Panc1 (cell line): ENCODE results near the gene DZANK1. TPM values are rescaled to one million over a fixed set of nuclear protein-coding genes. Genes with fewer than 3 reads are reported as not detected.

Experiments used
- ATAC-seq: fragments of 200-7000 bp; cut with Tn5 transposase; 2 replicates; pipeline ENCODE4 v1.9.1; 2020; ENCODE audit warnings: mild to moderate bottlenecking, moderate library complexity
- BruUV-seq: library from RNA; stranded (reverse); fragments of 400-500 nt; replicated peaks from 2 replicates; lab custom pipeline; 2021; lab: Mats Ljungman, UMichigan
- CTCF ChIA-PET: fragments of 300-600 bp; sonication (Branson Sonifier 250); formaldehyde crosslinking; loops from one replicate; lab custom pipeline; 2022; ENCODE audit warnings: antibody characterized with exemption; lab: Charles Lee
- POLR2A ChIA-PET: fragments of 300-600 bp; sonication (Branson Sonifier 250); formaldehyde crosslinking; loops from one replicate; lab custom pipeline; 2022; ENCODE audit warnings: antibody characterized with exemption; lab: Charles Lee
- DNase-seq: peaks from one replicate; pipeline ENCODE4 v3.0.0-alpha.2; 2010; ENCODE audit warnings: low read depth, low spot score
- H3K27ac ChIP-seq: 2 replicates; pipeline ENCODE4 v1.5.1; 2011; ENCODE audit warnings: mild to moderate bottlenecking, low read length, inconsistent platforms
- H3K27me3 ChIP-seq: fragments of 200-500 bp; sonication (Bioruptor generic); 2 replicates; pipeline ENCODE4 v1.6.0; 2014; ENCODE audit warnings: low read length, inconsistent platforms; ENCODE audit not compliant: control insufficient read depth, insufficient read depth
- H3K36me3 ChIP-seq: fragments of 200-500 bp; sonication (Bioruptor generic); 2 replicates; pipeline ENCODE4 v1.5.1; 2014; ENCODE audit warnings: inconsistent platforms, mild to moderate bottlenecking, low read length, moderate library complexity; ENCODE audit not compliant: control insufficient read depth, insufficient read depth
- H3K4me1 ChIP-seq: 2 replicates; pipeline ENCODE4 v1.5.1; 2011; ENCODE audit warnings: inconsistent platforms, mild to moderate bottlenecking, low read length, moderate library complexity; ENCODE audit not compliant: control insufficient read depth, insufficient read depth
- H3K4me3 ChIP-seq, 2 experiments: 2 replicates each; pipeline ENCODE4 v1.5.1; 2011 to 2012; ENCODE audit warnings: low read depth in 2 of 2, low read length in 2 of 2, mild to moderate bottlenecking in 2 of 2, inconsistent platforms in 1 of 2, moderate library complexity in 1 of 2
- H3K9me3 ChIP-seq: fragments of 200-500 bp; sonication (Bioruptor generic); 2 replicates; pipeline ENCODE4 v1.5.1; 2014; ENCODE audit warnings: low read depth, mild to moderate bottlenecking, inconsistent platforms, low read length, moderate library complexity; ENCODE audit not compliant: control insufficient read depth, insufficient read depth
- CTCF ChIP-seq: fragments of 450-650 bp; IDR thresholded peaks from 2 replicates; pipeline ENCODE4 v1.5.1; 2017; ENCODE audit warnings: mild to moderate bottlenecking
- POLR2AphosphoS5 ChIP-seq: IDR thresholded peaks from 2 replicates; pipeline ENCODE4 v1.6.1; 2012; ENCODE audit warnings: mild to moderate bottlenecking, low read depth, low read length, moderate library complexity
- REST ChIP-seq, 2 experiments: IDR thresholded peaks; 2 replicates each; pipeline ENCODE4 v1.6.1; 2011 to 2012; ENCODE audit warnings: low read depth in 2 of 2, control low read depth in 1 of 2, low read length in 1 of 2, mild to moderate bottlenecking in 1 of 2, moderate library complexity in 1 of 2; ENCODE audit not compliant: insufficient read depth in 1 of 2
- SIN3A ChIP-seq: IDR thresholded peaks from 2 replicates; pipeline ENCODE4 v1.6.1; 2012; ENCODE audit warnings: low read depth, mild to moderate bottlenecking, low read length, moderate library complexity, borderline replicate concordance; ENCODE audit not compliant: insufficient read depth
- TCF7L2 ChIP-seq: IDR thresholded peaks from 2 replicates; pipeline ENCODE4 v1.6.1; 2011; ENCODE audit warnings: mild to moderate bottlenecking, low read depth, low read length, inconsistent platforms
- in situ Hi-C: cut with HindIII; loops from 2 replicates; pipeline ENCODE4 v1.10.0; 2016; ENCODE audit warnings: low sequenced_read_pairs, low pct_unique_long_range_greater_than_20kb
- intact Hi-C: fragments of 100-400 bp; cut with micrococcal nuclease; formaldehyde crosslinking; loops from one replicate; pipeline ENCODE4 v1.10.0; 2022; ENCODE audit not compliant: unreplicated experiment
- total RNA-seq: library from RNA; stranded (reverse); gene quantifications from one replicate; pipeline ENCODE4 v1.2.1, GENCODE V29; 2021; ENCODE audit not compliant: unreplicated experiment

DZANK1 gene
- total RNA-seq, 1 experiment from 2014 or later, result 3.0 TPM

- TF ChIP-seq CTCF (no peak), POLR2AphosphoS5 (no peak), TCF7L2 (no peak), SIN3A (no peak), REST (IDR thresholded peaks at IDR 0.05; ENCODE audit: insufficient read depth in 1 of 2, low read depth in 2 of 2, low read length in 1 of 2) (no peak)
- CTCF ChIA-PET, result no interaction called here
- intact Hi-C loops, result no loop called here
Measured at GRCh38 chr20:18364768-18365167, 102.1 kb downstream of the DZANK1 start.

GRCh38 chr20:18363708-18364107 lies 103.1 kb downstream of the DZANK1 start:
- Histone ChIP-seq H3K27ac (no peak overlapping the region), H3K4me3 (no peak overlapping the region), H3K4me1 (no peaks in the 10 kb centered on the region), H3K27me3 (no peaks in the 10 kb centered on the region), H3K9me3 (no peaks in the 10 kb centered on the region), H3K36me3 (no peaks in the 10 kb centered on the region)
- ATAC-seq (no peak), DNase-seq (no peak)
- in situ Hi-C loops, result no loop called here
- BruUV-seq, result no TSS peak
- no peak for TF ChIP-seq SIN3A
- TF ChIP-seq TCF7L2, result no peak
- TF ChIP-seq CTCF, result no peak
- no peak for TF ChIP-seq POLR2AphosphoS5
- no peak for TF ChIP-seq REST (IDR thresholded peaks at IDR 0.05; ENCODE audit: insufficient read depth in 1 of 2, low read depth in 2 of 2, low read length in 1 of 2)
- POLR2A ChIA-PET, result no interaction called here
- intact Hi-C loops, result no loop called here
- CTCF ChIA-PET, result no interaction called here

More at GRCh38 chr20:18364768-18365167, 102.1 kb downstream of the DZANK1 start:
- Histone ChIP-seq H3K4me3 (no peak overlapping the region), H3K4me1 (no peaks in the 10 kb centered on the region), H3K27ac (no peak overlapping the region), H3K9me3 (no peaks in the 10 kb centered on the region), H3K27me3 (no peaks in the 10 kb centered on the region), H3K36me3 (no peaks in the 10 kb centered on the region)
- DNase-seq, result no peak
- no peak for ATAC-seq
- POLR2A ChIA-PET, result no interaction called here
- BruUV-seq, result no TSS peak
- in situ Hi-C loops, result no loop called here
